ENCODE data around the gene VEZF1.
"Not testable (repeated sequence)": the region's sequence is repeated elsewhere in the genome, so short reads cannot be mapped to it uniquely, and the experiment has no call there.

VEZF1 gene

GRCh38 chr17:57974053-57974824 lies 13.8 kb downstream of the VEZF1 start:
- not testable (repeated sequence) for DNase-seq (ENCODE audit: low read depth in 2 of 2)

- DNase-seq (ENCODE audit: low read depth in 2 of 2): no peak
Observed at GRCh38 chr17:57972151-57972550, 15.9 kb downstream of the VEZF1 start.

- no peak for DNase-seq (ENCODE audit: low read depth in 2 of 2)
Observed at GRCh38 chr17:57971572-57971971, 16.5 kb downstream of the VEZF1 start.

GRCh38 chr17:57970710-57971109 lies 17.3 kb downstream of the VEZF1 start:
- no peak for DNase-seq (ENCODE audit: low read depth in 2 of 2)

- no peak for DNase-seq (ENCODE audit: low read depth in 2 of 2)
Observed at GRCh38 chr17:57968456-57968855, 19.6 kb downstream of the VEZF1 start.

GRCh38 chr17:57966875-57967274 lies 21.2 kb downstream of the VEZF1 start:
- DNase-seq (ENCODE audit: low read depth in 2 of 2): no peak

GRCh38 chr17:57966246-57966645 lies 21.8 kb downstream of the VEZF1 start:
- no peak for DNase-seq (ENCODE audit: low read depth in 2 of 2)

GRCh38 chr17:57965521-57966160 lies 22.4 kb downstream of the VEZF1 start:
- no peak for DNase-seq (ENCODE audit: low read depth in 2 of 2)

GRCh38 chr17:57963149-57963511 lies 24.9 kb downstream of the VEZF1 start:
- no peak for DNase-seq (ENCODE audit: low read depth in 2 of 2)

- no peak for DNase-seq (ENCODE audit: low read depth in 2 of 2)
Observed at GRCh38 chr17:57962279-57963148, 25.5 kb downstream of the VEZF1 start.

GRCh38 chr17:57959929-57960328 lies 28.1 kb downstream of the VEZF1 start:
- DNase-seq (ENCODE audit: low read depth in 2 of 2): no peak

- DNase-seq (ENCODE audit: low read depth in 2 of 2): not testable (repeated sequence)
Observed at GRCh38 chr17:57958391-57958790, 29.7 kb downstream of the VEZF1 start.

- no peak for DNase-seq (ENCODE audit: low read depth in 2 of 2)
Observed at GRCh38 chr17:57957886-57958285, 30.2 kb downstream of the VEZF1 start.

- no peak for DNase-seq (ENCODE audit: low read depth in 2 of 2)
Observed at GRCh38 chr17:57957120-57957850, 30.8 kb downstream of the VEZF1 start.

GRCh38 chr17:57956291-57957119 lies 31.5 kb downstream of the VEZF1 start:
- peak in 1 of 2 donors; percentile 6 for DNase-seq (ENCODE audit: low read depth in 2 of 2)

GRCh38 chr17:57955183-57955931 lies 32.7 kb downstream of the VEZF1 start, which contains the start of gene CUEDC1:
Gene CUEDC1, minus strand, starts transcription at chr17:57955412. Its CDS starts 69,848 bp downstream, at chr17:57885564.
- DNase-seq (ENCODE audit: low read depth in 2 of 2): peak; percentile 11 to 43

- no peak for DNase-seq (ENCODE audit: low read depth in 2 of 2)
Observed at GRCh38 chr17:57954397-57955182, 33.5 kb downstream of the VEZF1 start.

GRCh38 chr17:57953705-57954396 lies 34.2 kb downstream of the VEZF1 start:
- no peak for DNase-seq (ENCODE audit: low read depth in 2 of 2)

- no peak for DNase-seq (ENCODE audit: low read depth in 2 of 2)
Observed at GRCh38 chr17:57953219-57953618, 34.8 kb downstream of the VEZF1 start.

Measured in stimulated activated CD8-positive, alpha-beta memory T cell treated with anti-CD3 and anti-CD28 coated beads, Interleukin-15, amount 100 ng/mL, for 4 hours (primary cell).